Cortex of kidney (tissue), 1 donor: Measurements from ENCODE around the gene ITIH3.

ENCODE experiments used
- DNase-seq: peaks from one replicate; lab custom pipeline; 2025; lab: John Stamatoyannopoulos, UW

Gene ITIH3

DNA sequence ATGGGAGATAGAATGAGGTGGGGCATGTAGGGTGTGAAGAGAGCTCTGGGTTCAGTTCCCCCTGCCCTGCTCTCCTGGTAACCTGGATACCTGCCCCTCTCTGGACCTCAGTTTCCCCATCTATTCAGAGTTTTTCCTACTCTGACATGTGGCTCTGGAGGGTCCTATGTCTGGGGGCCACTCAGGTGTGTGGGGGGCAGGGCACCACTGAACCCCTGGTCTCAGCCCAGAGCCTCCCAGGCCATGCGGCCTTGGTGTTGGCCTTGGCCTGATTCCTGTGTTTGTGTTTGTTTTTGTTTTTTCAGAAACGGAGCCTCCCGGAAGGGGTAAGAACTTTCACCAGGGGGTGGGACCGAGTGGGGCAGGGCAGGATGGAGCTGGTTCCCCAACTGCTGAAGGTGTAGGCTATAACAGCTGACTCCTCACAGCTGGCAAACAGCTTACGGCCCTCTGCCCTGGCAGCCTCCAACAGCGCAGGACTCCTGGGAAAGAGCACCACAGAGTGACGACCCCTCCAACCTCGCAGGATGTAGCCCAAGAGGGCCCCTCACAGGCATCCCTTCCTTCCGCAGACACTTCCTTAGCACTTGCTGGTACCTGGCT, 803 bp downstream of the ITIH3 start:
- DNase-seq = no peak

DNA sequence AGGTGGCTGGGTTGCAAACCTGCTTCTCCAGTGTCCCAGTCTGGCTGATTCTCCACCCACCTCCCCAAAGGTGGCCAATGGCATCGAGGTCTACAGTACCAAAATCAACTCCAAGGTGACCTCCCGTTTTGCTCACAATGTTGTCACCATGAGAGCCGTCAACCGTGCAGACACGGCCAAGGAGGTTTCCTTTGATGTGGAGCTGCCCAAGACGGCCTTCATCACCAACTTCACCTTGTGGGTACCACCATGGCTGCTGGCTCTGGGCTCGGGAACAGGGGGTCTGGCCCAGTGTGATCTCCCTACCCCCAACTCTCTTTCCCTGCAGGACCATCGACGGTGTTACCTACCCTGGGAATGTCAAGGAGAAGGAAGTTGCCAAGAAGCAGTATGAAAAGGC, 1.8 kb downstream of the ITIH3 start:
- no peak for DNase-seq

DNA sequence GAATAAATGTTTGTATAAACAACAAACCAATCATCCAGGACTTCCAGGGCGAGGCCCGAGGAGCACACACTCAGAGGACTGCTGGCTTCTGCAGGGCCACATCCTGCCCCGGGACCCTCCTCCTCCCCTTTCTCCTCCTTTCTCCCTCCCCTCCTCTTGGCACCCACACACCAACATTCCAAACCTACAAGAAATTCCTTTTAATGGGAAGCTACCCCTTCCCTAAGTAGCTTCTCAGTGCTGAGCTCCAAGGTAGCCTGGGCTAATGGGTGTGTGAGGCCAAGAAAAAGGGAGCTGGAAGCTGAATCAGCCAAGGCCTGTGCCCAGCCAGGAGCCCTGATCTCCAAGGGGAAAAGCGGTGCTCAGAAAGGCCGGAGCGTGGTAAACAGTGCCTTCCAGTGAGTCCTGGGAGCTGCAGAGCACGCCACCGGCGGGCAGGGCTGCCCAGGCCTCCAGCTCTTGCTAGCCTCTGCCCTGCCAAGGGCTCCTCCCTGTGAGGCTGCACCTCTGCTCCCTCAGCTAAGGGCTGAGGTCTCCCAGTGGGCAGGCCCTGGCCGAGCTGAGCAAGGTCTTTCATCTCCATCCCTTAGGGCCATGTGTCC, 3.9 kb downstream of the ITIH3 start:
- DNase-seq = no peak

DNA sequence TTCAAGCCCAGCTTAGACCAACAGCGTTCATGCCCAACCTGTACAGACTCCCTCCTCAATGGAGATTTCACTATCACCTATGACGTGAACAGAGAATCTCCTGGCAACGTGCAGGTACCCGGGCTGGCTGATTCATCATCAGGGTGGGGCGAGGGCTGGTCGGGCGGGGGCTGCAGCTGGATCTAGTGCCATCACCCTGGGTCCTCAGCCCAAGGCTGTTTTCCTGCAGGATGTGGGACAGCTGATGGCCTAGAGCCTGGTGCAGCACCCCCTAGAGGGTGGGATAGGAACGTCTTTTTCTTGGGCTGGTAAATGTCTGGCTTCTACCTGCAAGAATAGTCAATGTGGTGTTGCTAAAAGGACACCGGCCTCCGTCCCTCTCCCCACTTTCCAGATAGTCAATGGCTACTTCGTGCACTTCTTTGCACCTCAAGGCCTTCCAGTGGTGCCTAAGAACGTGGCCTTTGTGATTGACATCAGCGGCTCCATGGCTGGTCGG, 4.4 kb downstream of the ITIH3 start:
- DNase-seq = no peak

DNA sequence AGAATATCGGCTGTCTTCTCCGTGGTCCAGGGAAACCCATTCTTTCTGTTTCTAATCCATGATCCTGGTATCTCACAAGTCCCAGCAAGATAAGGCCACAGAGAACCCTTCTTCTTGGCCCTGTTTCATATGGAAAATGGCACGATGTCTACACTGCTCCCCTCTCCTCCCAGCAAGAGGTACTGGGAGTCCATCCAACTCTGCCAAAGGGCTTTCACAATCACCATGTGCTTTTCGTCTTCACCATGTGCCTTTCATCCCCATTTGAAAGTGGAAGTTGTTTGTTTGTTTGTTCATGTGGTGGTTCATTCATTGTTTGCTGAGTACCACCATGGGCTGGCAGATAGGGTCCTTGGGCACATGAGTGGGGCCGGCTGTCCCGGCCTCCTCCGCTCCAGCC, 5.5 kb downstream of the ITIH3 start:
- no peak for DNase-seq

DNA sequence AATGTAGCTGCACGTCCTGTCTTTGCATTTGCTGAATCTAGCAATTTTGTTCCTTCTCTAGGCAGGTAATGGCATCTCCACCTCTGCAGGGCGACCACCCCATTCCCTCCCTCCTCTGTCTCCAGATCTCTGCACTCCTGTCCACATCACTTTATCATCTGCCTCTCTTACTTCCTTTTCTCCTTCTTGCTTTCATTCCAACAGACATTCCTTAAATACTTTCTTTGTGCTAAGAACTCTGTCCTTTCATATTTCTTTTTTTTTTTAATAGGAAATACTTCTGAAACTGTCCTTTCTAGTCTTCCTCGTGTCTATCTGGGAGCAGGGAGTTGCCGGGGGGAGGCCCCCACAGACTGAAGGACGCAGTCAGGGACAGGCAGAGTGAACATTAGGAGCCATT, 7.2 kb downstream of the ITIH3 start:
- DNase-seq = no peak

DNA sequence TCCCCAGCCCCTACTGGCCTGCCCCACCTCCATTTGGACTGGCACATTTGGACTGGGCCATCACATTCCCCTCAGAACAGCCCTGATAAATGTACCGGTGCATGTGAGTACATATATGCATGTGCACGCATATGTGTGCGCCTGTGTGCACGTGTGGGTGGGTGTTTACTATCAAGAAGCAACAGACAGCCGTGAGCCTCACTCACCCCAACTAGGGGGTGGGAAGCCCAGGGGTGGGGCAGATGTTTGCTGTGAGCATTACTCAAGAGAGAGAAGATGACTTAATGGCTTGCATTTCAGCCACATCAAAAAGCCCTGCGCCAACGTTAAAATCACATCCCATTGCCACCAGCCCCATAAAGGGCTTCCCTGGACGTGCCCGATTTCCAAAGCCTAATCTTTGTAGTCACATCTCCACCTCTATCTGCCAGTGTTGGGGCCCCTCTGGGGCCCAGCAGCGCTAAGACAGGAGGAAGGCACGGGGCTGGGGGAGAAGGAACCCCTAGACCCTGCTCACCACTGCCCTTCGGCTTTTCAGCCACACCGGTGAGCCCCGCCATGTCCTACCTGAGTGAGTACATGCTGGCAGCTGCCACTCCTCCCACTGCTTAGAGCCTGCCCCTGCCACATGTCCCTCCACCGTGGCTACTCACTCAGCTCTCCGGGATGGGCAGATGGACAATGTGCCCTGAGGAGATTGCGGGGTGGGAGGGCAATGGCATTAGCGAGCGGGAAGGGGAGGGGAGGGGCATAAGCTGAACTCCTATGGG, 10.9 kb downstream of the ITIH3 start:
- no peak for DNase-seq

DNA sequence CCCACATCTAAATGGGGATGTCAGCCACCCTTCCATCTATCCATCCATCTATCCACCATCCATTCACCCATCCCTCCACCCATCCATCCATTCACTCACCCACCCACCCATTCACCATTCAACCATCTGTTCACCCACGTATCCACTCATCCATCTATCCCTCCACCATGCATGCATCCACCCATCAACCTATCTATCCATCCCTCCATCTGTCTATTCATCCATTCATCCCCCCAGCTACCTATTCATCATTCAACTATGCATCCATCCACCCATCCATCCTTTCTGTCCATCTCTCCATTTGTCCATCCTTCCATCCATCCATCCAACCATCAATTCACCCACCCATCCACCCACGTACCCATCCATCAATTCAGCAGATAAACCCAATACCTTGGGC, 14.6 kb downstream of the ITIH3 start:
- DNase-seq = no peak

DNA sequence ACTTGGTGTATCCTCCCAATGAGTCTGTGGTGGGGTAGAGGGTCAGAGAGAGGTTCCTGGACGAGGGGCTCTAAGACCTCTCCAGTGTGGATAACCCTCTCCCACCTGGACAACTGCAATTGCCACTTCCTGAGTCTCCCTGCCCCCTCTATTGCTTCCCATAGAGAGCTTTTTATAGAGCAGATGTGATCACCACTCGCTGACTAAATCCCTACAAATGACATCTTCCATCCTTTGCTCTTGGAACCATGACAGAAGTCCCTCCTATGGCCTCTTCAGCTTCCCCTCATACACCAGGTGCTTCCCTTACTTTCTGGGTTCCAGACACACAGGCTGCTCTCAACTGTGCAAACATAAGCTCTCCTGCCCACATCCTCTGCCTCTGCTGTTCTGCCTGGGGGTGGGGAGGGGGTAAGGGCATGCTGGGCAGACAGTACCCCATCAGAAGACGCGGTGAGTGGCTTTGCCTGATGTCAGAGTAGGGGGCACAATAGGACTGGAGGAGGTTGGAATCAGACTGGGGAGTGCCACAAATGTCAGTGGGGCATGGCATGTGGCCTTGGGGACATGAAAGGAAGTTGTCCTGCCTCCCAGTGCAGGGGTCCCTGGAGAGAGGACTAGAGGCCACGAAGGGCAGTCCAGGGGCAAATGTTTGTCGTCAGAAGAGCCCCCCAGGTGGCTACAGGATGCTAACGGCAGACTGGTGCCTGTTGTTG, 15.2 kb downstream of the ITIH3 start:
- no peak for DNase-seq

DNA sequence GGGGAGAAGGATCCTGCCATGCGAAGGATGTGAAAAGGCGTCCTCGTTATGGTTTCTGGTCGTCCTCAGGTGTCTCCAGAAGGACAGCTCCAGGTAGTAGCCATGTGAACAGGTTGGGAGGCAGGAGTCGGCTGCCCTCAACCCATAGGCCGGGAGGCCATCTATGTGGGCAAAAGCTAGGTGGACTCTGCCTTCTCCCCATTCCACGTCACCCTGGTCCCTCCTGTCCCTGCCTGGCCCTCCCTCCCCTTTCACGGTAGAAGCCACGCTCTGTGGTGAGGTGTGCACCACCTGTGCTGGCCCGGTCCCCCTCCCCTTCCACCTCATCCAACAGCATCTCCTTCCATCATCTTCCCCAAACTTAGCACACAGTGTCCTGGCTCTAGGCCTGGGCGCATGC, 16.3 kb downstream of the ITIH3 start:
- DNase-seq = no peak

DNA sequence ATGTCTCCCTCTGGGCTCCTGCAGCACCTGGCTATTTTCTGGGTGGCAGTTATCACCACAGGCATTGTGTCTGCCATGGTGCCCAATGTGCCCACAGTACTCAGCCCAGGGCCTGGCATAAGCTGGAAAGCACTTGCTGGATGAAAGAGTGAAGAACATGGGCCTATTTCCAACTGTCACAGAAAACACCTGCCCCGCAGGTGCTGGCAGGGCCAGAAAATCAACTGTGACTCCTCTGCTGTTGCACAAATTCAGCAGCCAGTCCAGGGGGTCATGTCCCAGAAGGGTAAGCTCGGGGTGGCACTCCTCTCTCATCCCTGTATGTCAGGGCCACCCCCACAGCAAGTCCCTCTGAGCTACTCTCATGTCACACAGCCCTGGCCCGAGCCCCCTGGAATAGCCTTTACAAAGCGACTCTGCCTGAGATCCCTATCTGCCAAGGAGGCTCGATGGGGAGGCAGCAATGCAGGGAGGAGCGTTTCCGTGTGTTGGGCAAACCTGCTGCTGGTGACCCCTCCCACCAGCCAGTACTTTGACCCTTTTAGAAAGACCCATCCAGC, 16.9 kb downstream of the ITIH3 start:
- no peak for DNase-seq

DNA sequence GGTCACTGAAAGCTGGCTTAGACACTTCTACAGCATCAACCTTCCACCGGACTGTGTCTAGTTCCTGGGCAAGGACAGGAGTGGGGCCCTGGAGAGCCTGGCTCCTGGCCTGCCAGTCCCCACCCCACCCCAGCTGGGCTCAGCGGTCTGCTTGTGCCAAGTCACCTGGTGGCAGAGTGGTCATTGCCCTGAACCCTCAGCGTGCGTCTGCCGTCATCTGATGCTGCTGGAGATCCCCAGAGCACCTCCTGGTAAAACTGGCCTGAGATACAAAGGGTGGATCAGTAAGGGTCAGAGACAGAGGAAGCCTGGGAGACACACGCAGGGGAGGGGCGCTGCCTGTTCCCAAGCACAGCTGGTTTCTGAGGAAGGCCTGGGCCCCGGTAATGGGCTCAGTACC, 19.2 kb downstream of the ITIH3 start:
- DNase-seq = no peak

DNA sequence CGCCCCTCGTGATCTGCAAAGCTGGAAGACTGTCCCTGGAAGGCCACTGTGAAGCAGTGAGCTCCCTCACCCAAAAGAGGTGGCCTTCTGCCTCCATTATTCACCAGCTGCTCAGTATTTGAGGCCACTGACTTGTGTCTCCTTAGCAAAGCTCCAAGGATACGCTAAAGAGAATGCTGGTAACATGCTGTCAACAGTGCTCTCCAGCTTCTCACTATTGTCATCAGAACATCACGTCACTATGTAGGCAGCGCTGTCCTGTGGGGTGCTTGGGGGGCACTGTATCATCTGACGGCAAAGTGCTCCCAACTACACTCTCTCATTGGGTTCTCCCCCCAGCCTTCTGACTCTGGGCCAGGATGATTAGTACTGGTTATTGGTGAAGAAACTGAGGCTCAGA, 21.6 kb downstream of the ITIH3 start:
- DNase-seq = no peak

DNA sequence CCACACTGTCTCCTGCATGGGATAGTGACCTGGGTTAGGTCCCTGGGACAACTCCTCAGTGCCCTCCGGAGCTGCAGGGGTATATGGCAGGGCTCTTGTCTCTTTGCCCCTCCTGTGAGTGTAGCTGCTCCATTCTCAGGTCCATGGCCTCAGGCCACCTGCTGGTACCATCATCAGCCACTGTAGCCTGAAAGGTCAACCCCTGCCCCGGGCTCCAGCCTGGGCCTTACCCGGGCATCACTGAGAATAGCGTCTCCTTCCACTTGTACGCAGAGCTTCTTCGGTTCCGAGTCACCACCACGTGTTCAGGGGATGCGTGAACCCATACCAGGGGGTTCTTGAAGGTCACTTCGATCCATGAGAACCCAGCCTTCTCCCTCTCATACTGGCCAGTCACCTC, 22.1 kb downstream of the ITIH3 start:
- no peak for DNase-seq

DNA sequence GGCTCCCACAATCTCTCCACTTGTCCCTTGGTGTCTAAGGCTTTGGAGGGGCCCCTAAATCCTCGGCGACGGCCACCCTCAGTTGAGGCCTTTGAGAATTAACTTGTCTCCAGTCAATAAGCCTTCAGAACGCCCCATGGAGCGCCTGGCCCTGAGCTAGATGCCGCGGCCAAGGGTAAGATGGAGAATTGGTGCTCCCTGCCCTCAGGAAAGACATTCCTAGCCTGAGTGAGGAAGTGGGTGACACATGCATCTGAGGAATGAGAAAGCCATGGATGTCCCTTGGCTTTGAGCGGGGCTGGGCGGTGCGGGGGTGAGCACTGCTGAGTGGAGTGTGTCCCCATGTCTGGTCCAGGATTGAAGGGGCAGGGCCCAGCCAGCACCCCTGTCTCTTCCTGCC, 22.6 kb downstream of the ITIH3 start:
- no peak for DNase-seq

DNA sequence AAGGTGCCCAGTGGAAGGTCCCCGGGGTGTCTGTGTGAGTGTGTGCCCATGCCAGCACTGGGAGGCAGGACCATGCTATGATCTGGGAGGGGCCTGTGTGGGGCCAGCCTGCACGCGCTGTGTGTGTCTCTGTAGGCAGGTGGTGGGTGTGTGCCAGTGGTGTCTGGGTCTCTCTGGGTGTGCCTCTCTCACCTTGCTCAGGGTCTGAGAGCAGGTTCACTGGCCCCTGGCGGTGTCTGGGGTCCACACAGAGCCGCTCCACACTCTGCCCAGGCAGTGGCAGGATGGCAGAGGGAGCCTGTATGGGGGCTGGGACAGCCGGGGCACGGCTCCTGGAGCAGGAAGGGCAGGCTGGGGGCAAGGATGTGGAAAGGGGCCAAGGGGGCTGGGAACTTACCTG, 23.3 kb downstream of the ITIH3 start:
- DNase-seq = no peak

DNA sequence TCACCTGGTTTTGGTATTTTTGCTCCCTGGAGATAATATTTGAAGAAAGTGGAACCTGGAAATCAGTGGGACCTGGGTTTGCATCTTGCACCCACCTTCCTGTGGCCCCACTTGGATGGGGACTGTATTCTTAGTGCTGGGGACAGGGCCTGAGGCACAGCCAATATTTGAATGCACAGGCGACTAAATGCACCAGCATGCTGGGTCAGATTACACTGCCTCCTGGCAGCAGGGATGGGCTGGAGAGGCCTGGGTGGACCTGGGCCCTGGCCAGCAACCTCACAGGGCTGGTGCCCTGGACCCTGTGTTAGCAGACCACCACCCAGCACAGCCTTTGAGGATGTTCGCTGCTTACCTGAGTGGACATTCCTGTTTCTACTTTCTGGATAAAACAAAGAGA, 25.3 kb downstream of the ITIH3 start:
- no peak for DNase-seq

DNA sequence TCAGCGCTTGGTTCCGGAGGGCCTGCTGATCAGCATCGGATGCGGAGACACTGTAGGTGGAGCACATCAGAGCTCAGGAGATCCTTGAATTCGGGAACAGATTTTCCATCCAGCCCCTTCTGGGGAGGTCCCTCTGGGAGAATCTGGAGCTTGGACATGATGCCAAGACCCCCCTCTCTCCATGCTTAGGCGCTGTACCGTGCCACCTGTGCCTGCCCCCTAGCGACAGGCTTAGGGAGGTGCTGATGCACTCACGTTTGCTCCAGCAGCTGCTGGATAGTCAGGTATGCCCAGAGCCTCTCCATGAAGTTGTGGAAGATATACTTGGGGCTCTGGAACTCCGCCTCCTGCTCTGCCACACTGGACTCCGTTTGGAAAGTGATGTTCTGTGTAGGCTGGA, 26.1 kb downstream of the ITIH3 start:
- DNase-seq = no peak

DNA sequence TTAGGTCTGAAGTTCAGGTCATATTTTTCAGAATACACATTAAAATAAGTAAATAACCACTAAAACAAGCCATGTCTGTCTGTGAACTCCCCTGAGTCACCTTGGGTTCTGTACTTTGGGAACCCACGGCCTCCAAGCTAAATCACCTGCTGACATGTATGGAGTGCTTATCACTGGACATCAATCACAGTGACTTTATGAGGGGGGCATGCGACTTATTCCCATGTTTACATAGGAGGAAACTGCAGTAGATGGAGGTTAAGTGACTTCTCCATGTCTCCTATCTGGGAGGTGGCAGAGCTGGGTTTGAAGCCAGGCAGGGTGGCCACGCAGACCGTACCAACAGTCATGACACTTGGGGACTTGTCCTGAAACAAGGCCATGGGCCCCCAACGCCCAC, 27.8 kb downstream of the ITIH3 start:
- DNase-seq = no peak

DNA sequence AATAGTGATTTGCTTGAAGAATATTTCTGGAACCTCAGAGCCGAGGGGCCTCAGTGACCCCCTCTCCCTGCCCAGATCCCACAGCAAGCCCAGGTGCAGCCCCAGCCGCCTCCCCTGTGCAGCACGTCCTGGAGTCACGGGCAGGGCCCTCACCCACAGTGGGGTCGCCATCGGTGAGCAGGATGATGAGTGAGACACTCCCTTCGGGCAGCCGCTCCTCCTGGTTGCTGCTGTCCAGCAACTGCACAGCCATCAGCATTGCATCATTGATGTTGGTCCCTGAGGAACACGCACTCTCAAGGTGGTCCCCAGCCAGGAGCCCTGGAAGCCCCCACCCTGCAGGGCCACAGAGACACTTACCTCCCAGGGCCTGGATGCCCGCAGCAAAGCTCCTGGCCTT, 29.4 kb downstream of the ITIH3 start:
- DNase-seq = no peak

DNA sequence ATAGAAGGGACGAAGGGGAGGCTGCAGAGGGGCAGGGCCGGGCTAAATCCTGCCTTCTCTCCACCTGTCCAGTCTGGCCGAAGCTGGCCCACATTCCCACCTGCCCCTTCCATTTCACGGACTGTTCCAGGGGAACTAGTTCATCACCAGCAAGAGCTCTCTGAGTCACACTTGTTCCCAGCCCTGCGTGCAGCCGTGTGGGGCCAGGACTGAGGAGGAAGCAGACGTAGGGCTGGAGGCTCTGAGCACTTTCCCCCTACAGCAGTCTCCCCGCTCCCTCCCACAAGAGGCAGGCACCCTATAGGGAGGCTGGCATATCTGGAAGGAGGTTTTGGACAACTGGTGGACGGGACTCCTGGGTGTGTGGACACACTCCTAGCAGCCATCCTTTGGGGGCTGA, 32.8 kb downstream of the ITIH3 start:
- DNase-seq = no peak

DNA sequence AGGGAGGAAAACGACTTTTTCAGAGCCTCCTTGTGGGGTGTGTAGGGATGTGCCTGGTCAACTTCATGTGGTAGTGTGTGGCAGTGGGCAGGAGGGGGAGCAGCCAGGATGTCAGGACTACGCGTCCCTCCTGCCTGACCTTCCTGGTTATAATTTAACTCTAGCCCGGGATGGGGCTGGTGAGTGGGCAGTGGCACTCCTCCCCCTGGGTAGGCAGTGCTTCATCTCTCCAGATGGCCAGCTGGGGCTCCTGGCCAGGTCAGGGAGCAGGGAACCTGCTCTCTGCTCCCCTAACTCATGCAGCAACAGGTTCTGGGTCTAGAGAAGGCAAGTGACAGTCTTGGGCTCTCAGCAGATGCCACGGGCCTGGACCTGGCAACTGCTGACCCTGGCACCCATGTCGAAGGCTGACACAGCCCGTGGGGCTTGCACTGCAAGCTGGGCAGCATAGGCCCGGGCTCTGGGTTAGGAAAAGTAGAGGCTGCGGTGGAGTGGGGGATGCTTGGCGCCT, 33.3 kb downstream of the ITIH3 start:
- DNase-seq = no peak
